Mucosa of rectum (tissue), 2 donors: Measurements from ENCODE around the gene USP13.

Source experiments
- H3K27ac ChIP-seq, 2 donors: one replicate each; pipeline ENCODE4 v1.7.0; 2013; ENCODE audit warnings: inconsistent platforms in 2 of 2, low read depth in 2 of 2, low read length in 2 of 2
- H3K27me3 ChIP-seq, 2 donors: one replicate each; pipeline ENCODE4 v1.7.0; 2013; ENCODE audit warnings: low read length in 2 of 2; ENCODE audit not compliant: control insufficient read depth in 2 of 2, insufficient read depth in 2 of 2
- H3K36me3 ChIP-seq, 2 donors: one replicate each; pipeline ENCODE4 v1.7.0; 2013; ENCODE audit warnings: low read length in 2 of 2; ENCODE audit not compliant: control insufficient read depth in 2 of 2, insufficient read depth in 2 of 2
- H3K4me1 ChIP-seq, 2 donors: one replicate each; pipeline ENCODE4 v1.7.0; 2013; ENCODE audit warnings: low read length in 2 of 2, mild to moderate bottlenecking in 1 of 2; ENCODE audit not compliant: control insufficient read depth in 2 of 2, insufficient read depth in 2 of 2
- H3K4me3 ChIP-seq, 2 donors: one replicate each; pipeline ENCODE4 v1.7.0; 2013; ENCODE audit warnings: low read length in 2 of 2
- H3K9ac ChIP-seq, 2 donors: one replicate each; pipeline ENCODE4 v1.7.0; 2013; ENCODE audit warnings: low read length in 2 of 2, low read depth in 1 of 2, mild to moderate bottlenecking in 1 of 2
- H3K9me3 ChIP-seq, 2 donors: one replicate each; pipeline ENCODE4 v1.7.0; 2013; ENCODE audit warnings: low read length in 2 of 2; ENCODE audit not compliant: control insufficient read depth in 2 of 2
- donor health status: healthy.
- donor health status: Normal muscosa, but diverticular disease.

USP13 gene

DNA sequence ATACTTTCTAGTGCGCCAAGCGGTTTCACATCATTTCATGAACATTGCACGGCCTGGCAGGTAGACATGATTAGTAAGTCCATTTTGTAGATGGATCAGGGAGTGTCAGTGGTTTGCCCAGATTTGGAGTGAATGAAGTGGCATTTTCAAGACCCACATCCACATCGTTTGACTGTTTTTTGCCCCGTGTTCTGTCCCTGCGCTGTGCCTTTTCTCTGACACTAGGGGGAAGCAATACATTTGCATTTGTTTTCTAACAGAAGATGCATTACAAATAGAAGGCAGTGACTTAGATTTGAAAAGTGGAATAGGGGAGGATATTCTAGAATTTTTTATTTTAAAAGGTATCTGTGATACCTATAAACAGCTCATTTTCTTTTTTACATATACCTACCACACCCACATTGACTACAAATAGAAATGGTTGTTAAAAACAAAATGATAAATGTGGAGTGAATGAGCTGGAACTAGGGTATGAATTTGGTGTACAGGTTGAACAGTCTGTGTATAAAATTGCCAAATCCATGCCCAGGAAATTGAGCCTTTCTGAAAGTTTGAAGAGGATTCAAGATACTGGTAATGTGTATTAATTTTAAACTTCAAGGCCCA is 98.0 kb downstream of the USP13 start:
- no peak overlapping the region for H3K4me3 ChIP-seq
- peaks cover 0 to 3% of the 10 kb centered on the region in 2 donors for H3K36me3 ChIP-seq
- H3K4me1 ChIP-seq = no peaks in the 10 kb centered on the region
- H3K27me3 ChIP-seq = no peaks in the 10 kb centered on the region
- H3K9ac ChIP-seq = no peak overlapping the region
- no peak overlapping the region for H3K27ac ChIP-seq
- H3K9me3 ChIP-seq = no peaks in the 10 kb centered on the region

DNA sequence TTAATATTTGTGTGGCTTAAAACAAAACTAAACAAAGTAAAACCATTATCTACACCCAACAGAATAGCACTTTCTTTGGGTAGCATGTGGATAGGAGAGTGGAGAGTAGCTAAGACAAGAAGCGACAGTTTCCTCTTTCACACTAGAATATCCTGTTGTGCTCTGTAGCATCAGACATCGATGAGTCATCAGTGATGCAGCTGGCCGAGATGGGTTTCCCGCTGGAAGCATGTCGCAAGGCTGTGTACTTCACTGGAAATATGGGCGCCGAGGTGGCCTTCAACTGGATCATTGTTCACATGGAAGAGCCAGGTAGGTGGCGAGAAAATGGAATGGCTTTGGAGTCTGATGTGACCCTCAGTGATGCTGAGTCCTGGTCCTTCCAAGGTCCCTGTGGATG is 108.1 kb downstream of the USP13 start:
- H3K27ac ChIP-seq = no peak overlapping the region
- H3K9ac ChIP-seq = no peak overlapping the region
- H3K36me3 ChIP-seq = peaks cover 0 to 6% of the 10 kb centered on the region in 2 donors
- H3K27me3 ChIP-seq = no peaks in the 10 kb centered on the region
- no peaks in the 10 kb centered on the region for H3K9me3 ChIP-seq
- no peak overlapping the region for H3K4me3 ChIP-seq
- no peaks in the 10 kb centered on the region for H3K4me1 ChIP-seq

DNA sequence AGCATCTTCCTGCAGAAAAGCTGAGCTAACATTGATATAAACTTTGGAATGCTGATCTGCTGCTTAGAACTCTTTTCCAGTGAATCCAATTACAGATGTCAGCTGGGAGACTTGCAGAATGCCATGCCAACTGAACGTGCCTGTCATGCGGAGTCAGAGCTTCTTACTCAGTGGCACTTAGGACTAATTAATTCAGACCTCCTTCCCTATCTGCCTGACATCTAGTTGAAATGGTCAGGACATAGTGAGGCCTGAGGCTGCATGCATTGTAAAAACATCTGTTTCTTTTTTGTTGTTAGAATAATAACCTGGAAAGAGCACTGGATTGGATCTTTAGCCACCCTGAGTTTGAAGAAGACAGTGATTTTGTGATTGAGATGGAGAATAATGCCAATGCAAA is 112.6 kb downstream of the USP13 start:
- H3K4me1 ChIP-seq = peaks cover 3 to 5% of the 10 kb centered on the region in 2 donors
- no peak overlapping the region for H3K4me3 ChIP-seq
- H3K36me3 ChIP-seq = peaks cover 0 to 8% of the 10 kb centered on the region in 2 donors
- no peak overlapping the region for H3K27ac ChIP-seq
- H3K9me3 ChIP-seq = no peaks in the 10 kb centered on the region
- H3K9ac ChIP-seq = no peak overlapping the region
- H3K27me3 ChIP-seq = no peaks in the 10 kb centered on the region

DNA sequence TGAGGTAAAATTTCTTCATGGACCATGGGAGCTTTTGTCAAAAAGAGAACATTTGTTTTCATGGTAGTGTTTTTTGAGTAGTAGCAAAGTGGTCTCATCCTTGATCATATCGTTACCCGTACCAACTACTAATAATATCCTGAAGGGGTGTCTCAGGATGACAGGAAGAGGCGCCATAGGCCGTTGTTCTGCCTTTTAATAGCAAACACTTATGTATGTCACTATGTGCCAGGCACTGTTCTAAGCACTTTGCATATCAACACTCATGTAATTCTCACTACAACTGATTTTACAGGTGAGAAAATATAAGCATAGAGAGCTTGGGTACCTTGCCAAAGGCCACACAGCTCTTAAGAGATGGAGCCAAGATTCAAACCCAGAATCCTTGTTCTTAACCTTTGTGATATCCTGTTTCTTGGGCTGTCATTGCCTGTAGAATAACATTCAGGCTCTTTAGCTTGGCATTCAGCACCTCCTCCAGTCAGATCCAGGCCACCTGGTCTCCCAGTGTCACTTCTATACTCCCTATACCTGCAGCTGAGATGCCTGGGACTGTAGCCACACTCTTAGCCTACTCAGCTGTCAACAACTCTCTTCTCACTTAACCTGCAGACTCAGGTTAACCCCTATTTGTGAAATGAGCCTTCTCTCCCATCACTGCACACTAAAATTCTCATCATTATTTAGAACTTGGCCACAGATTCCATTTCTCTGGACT is 113.7 kb downstream of the USP13 start:
- peaks cover 3 to 5% of the 10 kb centered on the region in 2 donors for H3K4me1 ChIP-seq
- no peaks in the 10 kb centered on the region for H3K9me3 ChIP-seq
- H3K27ac ChIP-seq = no peak overlapping the region
- peaks cover 0 to 4% of the 10 kb centered on the region in 2 donors for H3K36me3 ChIP-seq
- no peaks in the 10 kb centered on the region for H3K27me3 ChIP-seq
- H3K9ac ChIP-seq = no peak overlapping the region
- H3K4me3 ChIP-seq = no peak overlapping the region

DNA sequence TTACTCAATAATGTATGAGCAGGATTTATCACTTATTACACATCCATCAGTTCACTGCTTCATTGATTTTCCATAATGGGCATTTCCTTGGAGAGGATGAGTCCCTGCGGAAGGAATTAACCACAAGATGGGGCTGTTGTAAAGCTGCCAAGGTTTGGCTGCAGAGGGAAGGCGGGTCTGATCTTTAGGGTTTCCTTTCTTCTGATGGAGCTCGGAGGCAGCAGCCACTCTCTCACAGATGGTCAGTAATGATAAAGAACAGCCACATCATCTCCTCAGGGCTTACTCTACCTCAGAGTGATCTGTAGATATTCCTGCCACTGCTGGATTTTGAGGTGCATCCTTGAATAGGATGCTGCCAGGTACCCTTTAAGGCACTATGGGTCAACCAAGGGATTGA is 115.2 kb downstream of the USP13 start:
- Histone ChIP-seq H3K36me3 (peaks cover 0 to 4% of the 10 kb centered on the region in 2 donors), H3K9me3 (no peaks in the 10 kb centered on the region), H3K4me1 (peaks cover 3 to 5% of the 10 kb centered on the region in 2 donors), H3K27ac (no peak overlapping the region), H3K27me3 (no peaks in the 10 kb centered on the region), H3K9ac (no peak overlapping the region), H3K4me3 (no peak overlapping the region)

DNA sequence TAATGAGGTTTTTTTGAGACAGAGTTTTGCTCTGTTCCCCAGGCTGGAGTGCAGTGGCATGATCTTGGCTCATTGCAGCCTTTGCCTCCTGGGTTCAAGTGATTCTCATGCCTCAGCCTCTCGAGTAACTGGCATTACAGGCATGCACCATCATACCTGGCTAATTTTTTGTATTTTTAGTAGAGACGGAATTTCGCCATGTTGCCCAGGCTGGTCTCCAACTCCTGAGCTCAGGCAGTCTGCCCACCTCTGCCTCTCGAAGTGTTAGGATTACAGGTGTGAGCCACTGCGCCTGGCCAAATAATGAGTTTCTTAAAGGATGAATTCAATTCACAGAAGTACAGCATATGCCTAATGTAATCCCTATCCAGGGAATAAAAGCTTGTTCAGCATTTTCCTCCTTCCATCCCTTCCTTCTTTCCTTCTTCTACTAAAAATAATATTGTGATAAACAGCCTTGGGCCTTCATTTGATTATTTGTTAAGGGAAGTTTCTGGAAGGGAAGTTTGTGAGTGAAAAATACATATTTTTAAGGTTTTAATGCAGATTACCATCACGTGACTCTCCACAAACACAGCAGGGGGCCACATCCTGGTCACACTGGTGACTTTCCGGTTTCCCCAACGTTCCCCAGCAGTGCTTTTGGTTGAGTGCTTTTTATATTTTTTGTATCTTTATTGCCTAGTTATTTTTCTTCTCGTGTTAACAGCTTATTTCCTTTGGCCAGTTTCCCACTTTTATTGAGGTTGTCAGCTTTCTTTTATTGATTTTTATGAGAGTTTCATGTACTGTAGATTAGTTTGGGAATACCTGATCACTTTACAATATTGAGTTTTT is 116.8 kb downstream of the USP13 start:
- peaks cover 3 to 5% of the 10 kb centered on the region in 2 donors for H3K4me1 ChIP-seq
- H3K36me3 ChIP-seq = peaks cover 0 to 4% of the 10 kb centered on the region in 2 donors
- H3K9me3 ChIP-seq = no peaks in the 10 kb centered on the region
- H3K27me3 ChIP-seq = no peaks in the 10 kb centered on the region
- no peak overlapping the region for H3K9ac ChIP-seq
- no peak overlapping the region for H3K27ac ChIP-seq
- H3K4me3 ChIP-seq = no peak overlapping the region

DNA sequence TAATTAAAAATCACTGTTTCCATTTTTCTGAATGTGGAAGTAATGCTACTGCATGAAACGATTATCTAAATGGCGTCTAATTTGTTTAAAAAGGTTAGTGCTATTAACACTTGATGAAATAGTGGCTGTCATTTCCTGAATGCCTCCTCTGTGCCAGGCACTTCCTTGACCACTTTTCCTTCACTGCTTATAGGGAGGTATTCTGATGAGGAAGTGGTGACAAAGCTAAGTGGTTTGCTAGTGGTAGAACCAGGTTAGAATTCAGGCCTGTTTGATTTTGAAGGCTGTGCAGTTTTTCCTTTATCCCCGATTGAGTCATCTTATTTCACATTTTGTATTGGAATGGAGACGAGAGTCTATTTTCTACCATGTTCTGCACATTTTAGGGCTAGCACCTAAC is 119.0 kb downstream of the USP13 start:
- H3K9me3 ChIP-seq = no peaks in the 10 kb centered on the region
- no peaks in the 10 kb centered on the region for H3K36me3 ChIP-seq

DNA sequence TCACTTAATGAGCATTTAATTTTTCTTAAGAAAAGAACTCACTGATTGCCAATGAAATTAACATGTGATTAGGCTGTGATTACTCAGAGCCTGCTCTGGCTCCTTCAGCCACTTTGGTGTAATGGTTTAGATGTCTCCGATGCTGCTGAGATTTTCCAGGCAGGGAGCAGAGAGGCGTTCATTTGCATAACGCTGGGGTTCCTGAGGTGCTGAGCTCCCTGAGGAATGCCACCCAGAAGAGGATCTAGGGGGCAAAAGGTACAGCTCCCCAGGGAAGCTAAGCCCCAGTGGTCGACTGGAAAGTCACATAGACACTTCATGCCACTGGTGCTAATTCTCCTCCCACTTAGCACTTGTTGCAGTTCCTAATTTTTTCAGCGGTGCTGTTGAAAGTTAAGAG is 119.5 kb downstream of the USP13 start:
- H3K9me3 ChIP-seq = no peaks in the 10 kb centered on the region
- H3K4me1 ChIP-seq = peaks cover 3 to 5% of the 10 kb centered on the region in 2 donors
- no peaks in the 10 kb centered on the region for H3K27me3 ChIP-seq
- H3K4me3 ChIP-seq = no peak overlapping the region
- no peak overlapping the region for H3K9ac ChIP-seq
- H3K27ac ChIP-seq = no peak overlapping the region
- no peaks in the 10 kb centered on the region for H3K36me3 ChIP-seq

More for the DNA sequence above, 119.0 kb downstream of the USP13 start:
- Histone ChIP-seq H3K9ac (no peak overlapping the region), H3K27ac (no peak overlapping the region), H3K4me1 (peaks cover 3 to 5% of the 10 kb centered on the region in 2 donors), H3K4me3 (no peak overlapping the region), H3K27me3 (no peaks in the 10 kb centered on the region)

DNA sequence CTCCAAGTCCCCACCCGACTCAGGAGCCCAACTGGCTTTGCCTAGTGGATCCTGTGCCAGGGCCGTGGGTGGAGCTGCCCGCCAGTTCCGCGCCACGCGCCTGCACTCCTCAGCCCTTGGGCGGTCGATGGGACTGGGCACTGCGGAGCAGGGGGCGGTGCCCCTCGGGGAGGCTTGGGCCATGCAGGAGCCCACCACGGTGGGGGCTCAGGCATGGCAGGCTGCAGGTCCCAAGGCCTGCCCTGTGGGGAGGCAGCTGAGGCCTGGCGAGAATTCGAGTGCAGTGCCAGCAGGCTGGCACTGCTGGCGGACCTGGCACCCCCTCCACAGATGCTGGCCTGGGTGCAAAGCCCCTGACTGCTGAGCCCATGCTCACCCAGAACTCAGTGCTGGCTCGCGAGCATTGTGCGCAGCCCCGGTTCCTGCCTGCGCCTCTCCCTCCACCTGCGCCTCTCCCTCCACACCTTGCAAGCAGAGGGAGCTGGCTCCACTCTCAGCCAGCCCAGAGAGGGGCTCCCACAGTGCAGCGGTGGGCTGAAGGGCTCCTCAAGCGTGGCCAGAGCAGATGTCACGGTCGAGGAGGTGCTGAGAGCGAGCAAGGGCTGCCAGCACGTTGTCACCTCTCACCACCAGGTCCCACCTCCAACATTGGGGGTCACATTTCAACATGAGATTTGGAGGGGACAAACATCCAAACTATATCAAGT is 122.7 kb downstream of the USP13 start:
- H3K9me3 ChIP-seq = no peaks in the 10 kb centered on the region
- H3K4me1 ChIP-seq = no peaks in the 10 kb centered on the region
- H3K4me3 ChIP-seq = no peak overlapping the region
- no peak overlapping the region for H3K27ac ChIP-seq
- no peaks in the 10 kb centered on the region for H3K27me3 ChIP-seq
- no peak overlapping the region for H3K9ac ChIP-seq
- no peaks in the 10 kb centered on the region for H3K36me3 ChIP-seq
